Measurements from ENCODE around the gene MAP1LC3B2.
A peak's percentile ranks its signal among the peaks of the same experiment; 100 is the strongest.

The MAP1LC3B2 gene

GRCh38 chr12:116590561-116590960 is 31.4 kb downstream of the MAP1LC3B2 start:
- no peak overlapping the region for H3K27ac ChIP-seq
- no peak for TF ChIP-seq CTCF (conservative IDR thresholded peaks at IDR 0.05; ENCODE audit: low read depth)
- no peak for DNase-seq (ENCODE audit: low spot score)
- ChIA-PET POLR2A (ENCODE audit: low non-redundant PET) (no interaction called here), CTCF (interaction anchor here (0.6 to 0.9 kb wide), 3 partner anchors 17 to 318 kb away, joined by 3 to 7 read pairs (median 5); no protein-coding TSS in a partner anchor)

- ChIA-PET POLR2A (ENCODE audit: low non-redundant PET) (no interaction called here), CTCF (interaction anchor here (0.6 kb wide), 1 partner anchor 95 kb away, joined by 5 read pairs; no protein-coding TSS in a partner anchor)
- TF ChIP-seq CTCF (conservative IDR thresholded peaks at IDR 0.05; ENCODE audit: low read depth): no peak
- peak overlapping the region; percentile 58 for H3K27ac ChIP-seq
- no peak for DNase-seq (ENCODE audit: low spot score)
Observed at GRCh38 chr12:116591855-116592637, 32.9 kb downstream of the MAP1LC3B2 start.

GRCh38 chr12:116592731-116593130 is 33.5 kb downstream of the MAP1LC3B2 start:
- CTCF ChIA-PET: no interaction called here
- no peak for DNase-seq (ENCODE audit: low spot score)
- no peak for TF ChIP-seq CTCF (conservative IDR thresholded peaks at IDR 0.05; ENCODE audit: low read depth)
- H3K27ac ChIP-seq: peak overlapping the region; percentile 58
- POLR2A ChIA-PET (ENCODE audit: low non-redundant PET): no interaction called here

- ChIA-PET POLR2A (ENCODE audit: low non-redundant PET) (no interaction called here), CTCF (interaction anchor here (1.0 kb wide), 1 partner anchor 60 kb away, joined by 4 read pairs; no protein-coding TSS in a partner anchor)
- no peak for DNase-seq (ENCODE audit: low spot score)
- H3K27ac ChIP-seq: no peak overlapping the region
- no peak for TF ChIP-seq CTCF (conservative IDR thresholded peaks at IDR 0.05; ENCODE audit: low read depth)
Observed at GRCh38 chr12:116594325-116595038, 35.3 kb downstream of the MAP1LC3B2 start.

- no peak for DNase-seq (ENCODE audit: low spot score)
- no peak for TF ChIP-seq CTCF (conservative IDR thresholded peaks at IDR 0.05; ENCODE audit: low read depth)
- no peak overlapping the region for H3K27ac ChIP-seq
- POLR2A ChIA-PET (ENCODE audit: low non-redundant PET): no interaction called here
- CTCF ChIA-PET: interaction anchor here (1.0 kb wide), 1 partner anchor 61 kb away, joined by 4 read pairs; no protein-coding TSS in a partner anchor
Observed at GRCh38 chr12:116595186-116595585, 36.0 kb downstream of the MAP1LC3B2 start.

GRCh38 chr12:116595672-116596071 is 36.5 kb downstream of the MAP1LC3B2 start:
- ChIA-PET CTCF (no interaction called here), POLR2A (ENCODE audit: low non-redundant PET) (no interaction called here)
- no peak for TF ChIP-seq CTCF (conservative IDR thresholded peaks at IDR 0.05; ENCODE audit: low read depth)
- no peak overlapping the region for H3K27ac ChIP-seq
- DNase-seq (ENCODE audit: low spot score): no peak

All from RWPE1 (cell line).